Frontal cortex (tissue), 4 donors: ENCODE measurements around the gene TCEAL1. TPM values are rescaled to one million over a fixed set of nuclear protein-coding genes. Genes with fewer than 3 reads are reported as not detected.
"Not testable (repeated sequence)": the region's sequence is repeated elsewhere in the genome, so short reads cannot be mapped to it uniquely, and the experiment has no call there.

Experiments used
- DNase-seq, 2 donors: peaks; one replicate each; pipeline ENCODE4 v3.0.0; 2012; ENCODE audit warnings: low spot score in 2 of 2
- FAIRE-seq: peaks from 2 replicates; lab custom pipeline; 2012; peaks lifted over from hg19 to GRCh38; lab: Jason Lieb, UNC
- total RNA-seq: library from RNA; depleted of rRNA; stranded (reverse); fragments of >200 nt; gene quantifications from one replicate; pipeline ENCODE4 v1.2.3, GENCODE V29; 2014
- donor health status: control.
- donor health status: control.
- donor health status: control.

The TCEAL1 gene
- total RNA-seq, 1 donor from 2014 or later = 57.5 TPM

GRCh38 chrX:103630171-103630511 lies 1.4 kb downstream of the TCEAL1 start:
- DNase-seq (no peak), FAIRE-seq (no peak)

DNA sequence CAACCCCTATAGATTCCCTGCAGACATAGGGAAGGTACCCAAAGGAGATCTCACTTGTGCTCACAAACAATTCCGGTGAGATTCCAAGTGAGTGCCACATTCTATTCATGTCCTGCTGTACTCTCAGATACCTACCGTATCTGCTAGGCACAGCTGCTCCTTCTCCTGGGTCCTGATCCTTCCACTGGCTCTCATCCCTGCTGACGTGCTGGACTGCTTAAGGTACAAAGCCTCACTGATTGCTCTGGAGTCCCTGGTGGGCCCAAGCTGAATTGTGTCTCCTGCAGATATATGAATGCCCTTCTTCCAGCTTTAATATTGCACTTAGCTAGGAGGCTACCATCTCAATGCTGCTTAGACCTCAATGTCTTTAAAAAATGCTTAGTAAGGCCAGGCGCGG lies 2.4 kb downstream of the TCEAL1 start:
- no peak for FAIRE-seq
- no peak for DNase-seq

DNA sequence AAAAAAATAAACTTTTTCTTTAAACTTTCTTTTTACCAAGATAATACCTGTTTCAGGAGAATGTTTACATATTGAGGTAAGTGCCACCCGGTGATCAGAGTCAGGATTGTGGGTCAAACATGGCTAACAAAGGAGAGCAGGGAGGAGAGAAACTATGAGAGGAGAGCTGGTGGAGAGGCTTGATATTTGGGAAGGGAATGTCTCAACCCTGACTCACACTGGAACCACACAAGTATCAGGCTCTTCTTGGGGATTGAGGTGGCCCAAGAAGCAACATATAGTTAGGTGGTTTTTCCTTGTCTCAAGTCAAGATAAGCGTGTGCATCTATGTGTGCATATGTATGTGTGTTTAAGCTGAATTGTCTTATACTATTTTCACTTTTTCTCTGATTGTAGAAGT lies 6.7 kb downstream of the TCEAL1 start:
- DNase-seq (no peak), FAIRE-seq (no peak)

DNA sequence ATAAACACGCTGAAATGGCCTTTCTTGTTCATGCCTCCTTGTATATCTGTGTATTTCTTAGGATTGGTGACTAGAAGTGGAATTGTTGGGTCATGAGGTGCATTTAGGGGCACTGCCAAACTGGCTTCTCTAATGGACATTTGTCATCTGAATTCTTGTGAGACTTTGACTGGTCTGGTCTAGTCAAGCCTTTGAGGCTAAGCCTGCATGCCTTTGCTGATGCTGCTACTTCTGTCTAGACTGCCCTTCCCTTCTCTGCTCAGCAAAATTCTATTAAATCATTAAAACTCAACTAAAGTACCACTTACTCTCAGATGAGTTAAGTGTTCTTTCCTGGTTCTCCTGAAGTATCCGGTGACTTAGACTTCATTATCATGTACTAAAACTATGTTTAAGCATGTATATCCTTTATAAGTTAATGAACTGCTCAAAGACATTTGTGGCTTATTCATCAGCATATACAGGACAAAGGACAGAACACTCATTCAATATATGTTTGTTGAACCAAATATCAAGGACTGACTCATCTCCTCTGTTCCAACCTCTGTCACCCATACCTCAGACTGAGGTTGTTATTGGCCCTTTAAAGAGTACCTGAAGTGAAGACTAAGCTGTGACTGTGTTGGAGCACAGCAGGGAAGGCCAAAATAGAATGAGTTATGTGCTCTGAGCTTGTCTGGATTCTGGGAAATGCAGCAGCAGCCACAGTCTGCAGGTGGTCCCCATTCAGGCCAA lies 9.0 kb downstream of the TCEAL1 start:
- no peak for FAIRE-seq

DNA sequence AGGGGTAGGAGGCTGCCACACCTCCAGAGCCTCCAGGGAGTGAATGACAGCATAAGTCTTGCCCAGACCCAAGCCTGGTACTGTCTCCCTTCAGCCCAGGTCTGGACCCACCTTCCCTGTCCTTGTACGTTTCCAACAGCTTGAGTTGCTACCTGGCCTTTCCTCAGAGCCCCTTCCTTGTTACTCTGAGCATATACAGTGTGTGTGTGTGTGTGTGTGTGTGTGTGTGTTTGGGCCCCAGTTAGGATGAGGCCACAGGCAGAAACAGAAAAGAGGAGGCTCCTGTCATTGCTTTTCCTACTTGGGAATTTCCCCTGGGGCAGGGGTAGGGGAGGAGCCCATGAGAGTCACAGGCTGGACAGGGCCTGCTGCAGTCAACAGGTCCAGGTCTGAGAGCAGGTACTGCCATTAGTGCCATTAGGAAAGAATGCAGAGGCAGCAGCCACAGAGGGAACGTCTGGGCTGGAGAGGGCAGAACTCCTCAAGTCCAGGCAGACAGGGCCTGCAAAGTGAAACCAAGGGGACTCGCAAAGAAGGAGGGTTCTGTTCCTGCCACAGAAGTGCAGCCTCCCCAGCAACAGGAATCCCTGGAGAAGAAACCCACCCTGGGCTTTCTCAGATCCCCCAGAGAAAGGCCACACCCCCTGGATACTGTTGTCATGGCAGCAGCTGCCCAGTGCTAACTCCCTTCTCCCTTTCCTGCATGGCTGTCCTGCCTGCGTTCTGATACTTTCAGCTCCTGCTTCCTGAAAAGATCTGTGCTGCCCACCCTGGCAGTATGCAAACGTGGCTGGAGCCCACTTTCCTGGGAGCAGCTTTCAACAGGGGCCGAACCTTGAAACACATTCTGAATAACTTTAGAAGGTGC lies 9.9 kb downstream of the TCEAL1 start:
- not testable (repeated sequence) for DNase-seq, FAIRE-seq

More for the DNA sequence above, 9.0 kb downstream of the TCEAL1 start:
- no peak for DNase-seq

- no peak for FAIRE-seq
- no peak for DNase-seq
Observed at GRCh38 chrX:103640401-103641155, 11.8 kb downstream of the TCEAL1 start.

GRCh38 chrX:103644125-103644524 lies 15.3 kb downstream of the TCEAL1 start:
- no peak for FAIRE-seq

GRCh38 chrX:103647630-103648029 lies 18.9 kb downstream of the TCEAL1 start:
- no peak for FAIRE-seq

More at GRCh38 chrX:103644125-103644524, 15.3 kb downstream of the TCEAL1 start:
- no peak for DNase-seq

DNA sequence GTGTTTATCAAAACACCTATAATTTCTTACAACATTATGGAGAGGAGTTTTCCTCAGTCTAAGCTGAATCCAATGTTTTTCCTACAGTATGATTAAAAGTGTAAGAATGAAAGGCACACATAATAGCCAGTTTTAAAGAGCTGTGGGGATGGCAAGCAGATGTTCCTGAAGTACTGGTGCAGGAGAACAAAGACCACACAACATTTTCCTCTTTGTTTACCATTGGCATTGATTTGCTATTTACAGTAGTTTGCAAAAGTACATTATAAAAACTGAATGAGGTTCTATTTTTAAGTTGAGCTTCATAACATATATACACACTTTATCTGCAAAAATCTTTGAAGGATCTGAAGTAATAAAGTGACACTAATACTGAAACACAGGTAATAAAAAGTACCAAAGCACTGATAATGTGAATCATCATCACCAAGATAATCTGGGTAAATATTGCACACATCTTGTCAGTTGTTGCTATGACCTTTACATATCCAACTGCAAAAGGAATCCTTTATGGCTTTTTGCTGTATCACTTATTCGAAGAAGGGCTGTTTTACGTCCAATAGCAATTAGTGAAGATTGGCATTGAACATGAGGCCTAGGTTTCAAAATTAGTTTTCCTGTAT lies 22.5 kb downstream of the TCEAL1 start:
- DNase-seq = no peak
- FAIRE-seq = no peak

More at GRCh38 chrX:103647630-103648029, 18.9 kb downstream of the TCEAL1 start:
- no peak for DNase-seq

GRCh38 chrX:103655230-103656000 lies 26.6 kb downstream of the TCEAL1 start:
- not testable (repeated sequence) for DNase-seq, FAIRE-seq

DNA sequence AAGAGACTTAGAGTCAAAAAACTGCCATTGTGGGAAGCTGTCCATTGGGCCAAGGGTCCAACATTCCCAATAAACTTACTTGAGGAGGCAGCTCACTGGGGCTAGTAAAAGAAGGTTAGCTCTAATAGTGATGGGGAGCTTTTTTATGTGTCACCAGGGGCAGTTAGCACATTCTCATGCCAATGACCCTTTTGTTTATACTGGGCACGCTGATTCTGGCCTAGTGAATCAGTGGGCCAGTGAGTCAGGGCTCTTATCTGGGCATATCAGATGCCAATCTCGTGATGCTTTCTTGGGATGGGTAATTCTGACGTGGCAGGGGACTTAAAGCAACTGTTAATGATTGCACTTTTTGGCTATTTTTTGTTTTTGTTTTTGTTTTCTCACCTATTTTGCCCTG lies 27.8 kb downstream of the TCEAL1 start:
- DNase-seq (no peak), FAIRE-seq (no peak)

DNA sequence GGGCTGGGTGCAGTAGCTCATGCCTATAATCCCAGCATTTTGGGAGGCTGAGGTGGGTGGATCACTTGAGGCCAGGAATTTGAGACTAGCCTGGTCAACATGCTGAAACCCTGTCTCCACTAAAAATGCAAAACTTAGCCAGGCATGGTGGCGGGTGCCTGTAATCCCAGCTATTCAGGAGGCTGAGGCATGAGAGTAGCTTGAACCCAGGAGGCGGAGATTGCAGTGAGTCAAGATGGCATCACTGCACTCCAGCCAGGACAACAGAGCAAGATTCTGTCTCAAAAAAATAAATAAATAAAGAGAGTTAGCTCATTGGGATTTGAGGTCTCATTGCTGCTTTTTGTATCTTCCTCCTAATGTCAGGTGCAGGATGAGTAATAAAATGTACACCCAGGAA lies 28.3 kb downstream of the TCEAL1 start:
- FAIRE-seq = not testable (repeated sequence)

DNA sequence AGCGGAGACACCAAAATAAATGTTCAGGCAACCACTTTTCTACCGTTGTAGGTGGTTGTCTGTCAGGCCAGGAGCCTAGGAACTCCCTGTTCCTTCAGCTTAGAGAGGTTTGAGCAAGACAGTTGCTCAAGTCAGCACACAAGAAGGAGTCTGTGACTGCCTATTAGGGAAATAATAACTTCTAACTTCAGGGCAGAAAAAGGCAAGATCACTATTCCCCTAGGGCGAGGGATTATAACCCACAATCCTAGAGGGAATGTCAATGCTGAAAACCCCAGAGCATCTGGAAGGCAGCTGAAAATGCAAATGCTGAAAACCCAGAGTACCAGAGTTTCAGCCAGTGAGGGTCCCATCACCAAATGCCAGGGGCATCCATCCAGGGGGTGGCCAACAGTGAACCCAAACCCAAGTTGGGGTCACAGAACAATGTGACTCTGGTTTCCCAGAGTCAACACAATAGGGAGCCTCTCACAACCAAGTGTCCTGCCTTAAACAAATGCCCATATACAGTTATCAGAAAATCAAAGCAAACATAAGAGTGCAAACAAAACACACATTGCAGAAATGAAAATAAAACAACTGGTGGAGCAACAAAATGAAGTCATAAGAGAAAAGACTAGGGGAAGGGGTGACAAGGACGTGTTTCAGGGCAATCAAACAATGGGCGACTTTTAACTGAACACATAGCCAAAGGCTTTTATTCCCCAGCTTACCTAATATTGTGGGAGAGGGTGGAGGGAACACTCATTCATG lies 30.1 kb downstream of the TCEAL1 start:
- no peak for DNase-seq
- FAIRE-seq = no peak

More for the DNA sequence above, 28.3 kb downstream of the TCEAL1 start:
- DNase-seq = not testable (repeated sequence)

- DNase-seq, FAIRE-seq: not testable (repeated sequence)
Observed at GRCh38 chrX:103659460-103659859, 30.7 kb downstream of the TCEAL1 start.

GRCh38 chrX:103663981-103664762 lies 35.4 kb downstream of the TCEAL1 start:
- no peak for DNase-seq

DNA sequence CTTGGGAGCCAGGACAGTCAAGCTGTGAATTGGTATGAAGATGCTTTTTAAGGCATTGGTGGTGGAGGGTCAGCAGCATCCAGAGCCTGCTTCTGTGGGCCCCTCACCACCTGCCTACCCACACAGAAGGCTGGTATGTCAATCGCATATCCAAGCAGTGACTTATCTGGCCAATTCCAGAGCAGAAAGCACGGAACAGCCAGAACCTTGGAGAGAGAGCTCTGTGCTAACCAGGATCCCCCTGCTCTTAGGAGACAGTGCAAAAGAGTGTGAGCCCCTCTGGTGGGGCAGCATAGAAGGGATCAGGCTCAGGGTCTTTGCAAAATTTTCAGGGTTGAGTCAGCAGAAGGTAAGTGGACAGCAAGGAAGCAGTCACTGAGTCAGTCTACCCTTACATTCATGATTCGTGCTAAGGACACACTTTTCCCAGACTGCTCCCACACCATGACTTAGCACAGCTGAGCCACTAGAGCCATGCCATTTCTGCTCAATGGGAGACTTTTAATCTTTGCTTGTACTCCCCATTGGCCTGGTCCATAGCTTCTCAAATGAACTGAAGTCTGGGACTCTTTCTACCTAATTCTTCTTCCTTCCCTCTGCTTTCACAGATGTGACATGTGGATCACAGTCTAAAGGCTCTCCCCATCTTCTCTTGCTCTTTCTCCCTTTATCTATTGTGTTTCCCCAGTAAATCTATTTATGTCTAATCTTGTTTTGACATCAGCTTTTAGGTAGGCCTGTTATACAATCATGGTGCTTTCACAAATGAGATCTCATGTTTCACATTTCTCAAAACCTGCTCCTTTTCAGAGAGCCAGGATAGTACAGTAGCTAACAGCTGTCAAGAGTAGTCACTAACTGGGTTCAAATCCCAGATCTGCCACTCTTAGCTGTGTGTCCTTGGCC lies 37.7 kb downstream of the TCEAL1 start:
- DNase-seq (no peak), FAIRE-seq (no peak)

More at GRCh38 chrX:103663981-103664762, 35.4 kb downstream of the TCEAL1 start:
- no peak for FAIRE-seq

DNA sequence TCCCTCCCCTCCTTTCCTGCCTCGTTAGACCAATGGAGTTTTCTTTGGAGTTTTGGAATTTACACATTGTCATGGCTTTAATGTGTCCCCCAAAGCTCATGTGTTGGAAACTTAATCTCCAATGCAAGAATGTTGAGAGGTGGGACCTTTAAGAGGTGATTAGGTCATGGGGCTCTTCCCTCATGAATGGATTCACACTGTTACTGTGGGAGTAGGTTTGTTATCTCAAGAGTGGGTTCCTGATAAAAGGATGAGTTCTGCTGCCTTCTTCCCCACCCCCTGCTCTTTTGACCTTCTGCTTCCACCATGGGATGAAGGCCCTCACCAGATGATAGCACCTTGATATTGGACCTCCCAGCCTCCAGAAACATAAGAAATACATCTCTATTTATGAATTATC lies 41.0 kb downstream of the TCEAL1 start:
- no peak for FAIRE-seq
- DNase-seq = no peak
